ENCODE measurements around the gene CYTH3. TPM values are rescaled to one million over a fixed set of nuclear protein-coding genes. Genes with fewer than 3 reads are reported as not detected.

The CYTH3 gene
- 26.1 to 35.1 TPM (median 31.3 TPM) in 5 replicates for total RNA-seq (2022; extraction: Qiagen RNA extraction)

GRCh38 chr7:6272481-6273323 lies at the start of gene CYTH3:
Gene CYTH3 (minus strand): TSS chr7:6272624. CDS start chr7:6272507, 117 bp downstream.

Other genes starting within 250 kb of the CYTH3 start
- gene ANKRD61, start 241.2 kb downstream of the CYTH3 start, total RNA-seq (2022; extraction: Qiagen RNA extraction), result 0.26 to 0.97 TPM (median 0.67 TPM) in 5 replicates
- gene EIF2AK1, start 213.4 kb downstream of the CYTH3 start, total RNA-seq (2022; extraction: Qiagen RNA extraction), result 65.2 to 89.4 TPM (median 80.4 TPM) in 5 replicates
- 6.4 to 9.5 TPM (median 8.4 TPM) in 5 replicates for gene USP42, start 167.7 kb downstream of the CYTH3 start, total RNA-seq (2022; extraction: Qiagen RNA extraction)
- 12.9 to 16.9 TPM (median 16.1 TPM) in 5 replicates for gene FAM220A, start 76.3 kb upstream of the CYTH3 start, total RNA-seq (2022; extraction: Qiagen RNA extraction)
- gene RAC1, start 101.9 kb upstream of the CYTH3 start, total RNA-seq (2022; extraction: Qiagen RNA extraction), result 341 to 409 TPM (median 403 TPM) in 5 replicates
- gene DAGLB, start 175.3 kb upstream of the CYTH3 start, total RNA-seq (2022; extraction: Qiagen RNA extraction), result 16.6 to 24.4 TPM (median 23.1 TPM) in 5 replicates
- gene KDELR2, start 211.5 kb upstream of the CYTH3 start, total RNA-seq (2022; extraction: Qiagen RNA extraction), result 104 to 138 TPM (median 130 TPM) in 5 replicates